ENCODE results near the gene UNC5A.

GRCh38 chr5:176927562-176927961, 117.2 kb downstream of the UNC5A start:
- TF ChIP-seq ZNF8 (CRISPR knock-in tag; IDR thresholded peaks at IDR 0.05) (no peak), ARNTL (CRISPR knock-in tag; IDR thresholded peaks at IDR 0.05; ENCODE audit: borderline replicate concordance, low read depth) (no peak)

All from SK-N-SH treated with all-trans-retinoic acid at 6 μM for 48 hours (cell line).